GM19455 (cell line): ENCODE data around the gene RHOXF2B.
"Not testable (repeated sequence)": the region's sequence is repeated elsewhere in the genome, so short reads cannot be mapped to it uniquely, and the experiment has no call there.

Experiments
- ATAC-seq: cut with Tn5 transposase; IDR thresholded peaks from one replicate; pipeline ENCODE4 v1.9.1; 2021; ENCODE audit not compliant: unreplicated experiment

RHOXF2B gene

DNA sequence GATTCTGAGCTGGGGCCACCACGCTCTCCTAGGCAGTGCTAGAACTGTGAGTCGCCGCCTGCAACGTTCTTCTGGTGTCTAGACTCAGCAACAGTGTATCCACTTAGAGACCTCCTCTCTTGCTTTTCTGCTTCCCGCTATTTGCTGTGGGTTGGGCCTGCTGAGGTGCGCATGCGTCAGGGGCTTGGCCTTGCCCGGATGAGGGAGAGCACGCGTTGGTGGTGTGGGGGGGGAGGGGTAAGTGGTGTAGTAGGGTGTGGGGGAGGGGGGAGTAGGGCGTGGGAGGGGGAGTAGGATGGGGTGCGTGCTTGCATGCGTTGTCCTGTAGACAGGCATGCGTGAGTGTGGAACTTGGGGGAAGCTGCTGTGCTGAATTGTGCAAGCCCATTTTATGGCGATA is at the start of gene RHOXF2B:
Gene RHOXF2B, minus strand, starts transcription at position 101 of the 400 bp plus-strand sequence. CDS start 138 bp downstream, outside the sequence.
- not testable (repeated sequence) for ATAC-seq

DNA sequence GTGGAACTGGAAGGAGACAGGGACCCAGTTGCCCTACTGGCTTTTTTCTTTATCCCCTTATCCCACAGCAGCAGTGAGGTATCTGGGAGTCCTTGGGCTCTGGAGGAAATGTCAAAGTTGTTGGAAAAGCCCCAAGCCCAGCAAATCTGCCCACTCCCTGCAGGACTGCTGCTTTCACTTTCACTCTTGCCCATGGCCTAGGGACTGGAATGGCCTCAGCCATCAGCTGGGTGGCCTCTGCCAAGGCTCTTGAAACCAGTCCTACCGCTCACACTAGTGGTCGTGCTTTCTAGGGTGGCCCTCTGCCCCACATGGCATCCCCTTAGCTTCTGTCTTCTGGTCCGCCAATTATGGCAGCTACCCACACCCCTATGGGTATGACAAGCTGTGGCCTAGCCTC is 48.0 kb upstream of the RHOXF2B start:
- ATAC-seq = no peak

DNA sequence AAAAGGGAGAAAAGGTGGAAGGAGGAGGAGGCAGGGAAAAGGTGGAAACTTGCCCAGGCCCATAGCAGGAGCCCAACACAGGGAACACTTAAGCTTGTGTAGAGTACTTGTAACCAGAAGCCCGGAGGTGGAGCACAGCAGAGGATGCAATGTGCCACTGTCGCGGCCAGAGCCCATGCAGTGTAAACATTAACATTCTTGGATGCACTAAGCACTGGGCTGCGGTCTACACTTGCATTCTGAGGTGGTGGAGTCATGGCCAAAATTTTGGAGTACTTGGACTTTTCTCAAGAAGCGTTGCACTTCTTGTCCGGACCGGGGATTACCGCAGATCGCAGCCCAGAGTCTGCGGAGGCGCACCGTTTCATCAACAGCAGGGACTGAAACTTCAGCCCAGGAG is 42.7 kb upstream of the RHOXF2B start:
- no peak for ATAC-seq

DNA sequence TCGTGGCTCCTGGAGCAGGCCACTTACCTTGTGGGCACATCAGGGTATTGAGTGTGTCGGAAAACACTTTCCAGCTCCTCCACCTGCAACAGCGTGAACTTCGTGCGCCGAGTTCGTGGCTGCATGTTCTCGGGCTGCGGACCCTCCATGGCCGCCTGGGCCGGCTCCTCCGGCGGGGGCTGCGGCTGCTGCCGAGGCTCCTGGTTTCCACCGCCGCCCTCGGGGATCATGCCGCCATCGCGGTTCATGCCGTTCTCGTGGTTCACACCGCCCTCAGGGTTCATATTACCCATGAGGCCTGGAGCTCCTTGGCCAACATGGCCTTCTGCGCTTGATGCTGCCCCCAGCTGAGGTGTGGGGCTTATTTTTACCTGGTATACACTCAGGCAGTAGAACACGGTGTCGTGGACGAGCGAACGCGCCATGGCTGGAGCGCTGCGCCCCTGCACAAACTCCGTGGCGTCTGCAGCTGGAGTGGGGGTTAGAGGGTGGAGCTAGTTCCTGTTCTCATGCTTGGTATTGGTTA is 38.0 kb upstream of the RHOXF2B start, which contains the start of gene RHOXF1:
Gene RHOXF1, minus strand, starts transcription at position 476 of the 526 bp plus-strand sequence. Its CDS starts 51 bp downstream, at position 425.
- no peak for ATAC-seq

DNA sequence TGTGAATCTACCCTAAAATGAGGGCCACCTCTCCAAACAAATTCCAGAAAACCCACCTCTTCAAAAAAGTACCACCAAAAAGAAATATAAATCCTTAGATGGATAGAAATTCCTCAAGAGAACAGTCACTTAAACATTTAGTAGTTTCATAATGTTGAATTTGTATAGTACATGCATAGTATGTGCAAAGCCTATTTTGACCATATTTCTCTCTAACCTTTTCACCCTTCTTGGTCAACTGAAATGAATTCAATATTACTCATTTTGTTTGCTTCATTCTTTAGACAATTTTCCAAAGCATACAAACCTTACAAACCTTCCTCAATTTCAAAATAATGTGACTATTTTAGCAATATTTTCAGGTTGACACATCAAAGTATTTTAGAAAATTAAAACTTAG is 34.1 kb upstream of the RHOXF2B start:
- ATAC-seq = no peak

DNA sequence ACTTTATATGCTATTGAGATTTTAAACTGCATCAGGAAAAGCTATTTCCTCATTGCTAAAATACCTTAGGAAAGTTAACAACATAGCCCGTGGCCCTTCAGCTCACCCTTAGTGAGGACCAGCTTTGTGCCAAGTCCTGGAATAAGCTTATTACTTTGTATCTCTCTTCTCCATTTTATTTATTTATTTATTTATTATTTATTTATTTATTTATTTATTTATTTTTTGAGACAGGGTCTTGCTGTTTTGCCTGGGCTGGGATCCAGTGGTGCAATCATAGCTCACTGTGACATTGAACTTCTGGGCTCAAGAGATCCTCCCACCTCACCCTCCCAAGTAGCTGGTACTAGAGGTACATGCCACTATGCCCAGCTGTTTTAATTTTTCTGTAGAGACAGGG is 31.9 kb upstream of the RHOXF2B start:
- no peak for ATAC-seq

DNA sequence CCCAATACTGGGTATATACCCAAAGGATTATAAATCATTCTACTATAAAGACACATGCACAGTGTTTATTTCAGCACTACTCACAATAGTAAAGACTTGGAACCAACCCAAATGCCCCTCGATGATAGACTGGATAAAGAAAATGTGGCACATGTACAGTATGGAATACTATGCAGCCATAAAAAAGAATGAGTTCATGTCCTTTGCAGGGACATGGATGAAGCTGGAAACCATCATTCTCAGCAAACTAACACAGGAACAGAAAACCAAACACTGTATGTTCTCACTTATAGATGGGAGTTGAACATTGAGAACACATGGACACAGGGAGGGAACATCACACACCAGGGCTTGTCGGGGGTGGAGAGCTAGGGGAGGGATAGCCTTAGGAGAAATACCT is 27.2 kb upstream of the RHOXF2B start:
- ATAC-seq = not testable (repeated sequence)

DNA sequence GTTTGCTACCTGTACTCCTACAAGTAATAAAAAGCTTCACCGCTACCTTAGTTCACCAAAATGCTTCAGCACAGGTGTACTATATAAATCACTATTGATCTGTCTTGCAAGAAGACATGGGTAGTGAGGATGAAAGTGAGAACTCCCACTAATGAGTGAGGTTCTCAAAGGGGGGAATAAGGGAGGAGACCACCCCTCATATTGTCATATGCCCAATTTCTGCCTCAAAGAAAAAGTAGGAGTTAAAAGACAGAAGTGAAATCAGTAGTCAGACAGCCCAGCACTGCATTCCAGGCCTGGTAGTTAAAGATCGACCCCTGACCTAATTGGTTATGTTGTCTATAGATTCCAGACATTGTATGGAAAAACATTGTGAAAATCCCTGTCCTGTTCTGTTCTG is 23.6 kb upstream of the RHOXF2B start:
- not testable (repeated sequence) for ATAC-seq

DNA sequence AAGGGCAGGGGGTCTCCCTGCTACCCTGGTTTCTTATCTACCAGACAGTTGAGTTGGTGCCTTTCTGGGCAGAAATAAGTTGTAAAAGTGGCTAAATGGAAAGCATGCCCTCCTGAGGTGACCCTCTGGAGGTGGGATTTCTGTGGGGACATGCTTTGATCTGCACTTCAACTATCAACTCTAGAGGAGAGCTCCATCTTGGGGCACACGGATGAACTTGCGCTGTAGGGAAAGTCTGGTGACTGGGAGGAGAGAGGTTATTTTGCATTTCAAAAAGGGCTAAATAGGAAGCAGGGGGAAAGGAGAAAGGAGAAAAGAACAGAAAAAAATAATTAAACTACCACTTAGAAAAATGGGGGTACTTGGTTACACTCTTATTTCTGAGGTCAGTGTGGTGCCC is 12.7 kb upstream of the RHOXF2B start:
- ATAC-seq = no peak

DNA sequence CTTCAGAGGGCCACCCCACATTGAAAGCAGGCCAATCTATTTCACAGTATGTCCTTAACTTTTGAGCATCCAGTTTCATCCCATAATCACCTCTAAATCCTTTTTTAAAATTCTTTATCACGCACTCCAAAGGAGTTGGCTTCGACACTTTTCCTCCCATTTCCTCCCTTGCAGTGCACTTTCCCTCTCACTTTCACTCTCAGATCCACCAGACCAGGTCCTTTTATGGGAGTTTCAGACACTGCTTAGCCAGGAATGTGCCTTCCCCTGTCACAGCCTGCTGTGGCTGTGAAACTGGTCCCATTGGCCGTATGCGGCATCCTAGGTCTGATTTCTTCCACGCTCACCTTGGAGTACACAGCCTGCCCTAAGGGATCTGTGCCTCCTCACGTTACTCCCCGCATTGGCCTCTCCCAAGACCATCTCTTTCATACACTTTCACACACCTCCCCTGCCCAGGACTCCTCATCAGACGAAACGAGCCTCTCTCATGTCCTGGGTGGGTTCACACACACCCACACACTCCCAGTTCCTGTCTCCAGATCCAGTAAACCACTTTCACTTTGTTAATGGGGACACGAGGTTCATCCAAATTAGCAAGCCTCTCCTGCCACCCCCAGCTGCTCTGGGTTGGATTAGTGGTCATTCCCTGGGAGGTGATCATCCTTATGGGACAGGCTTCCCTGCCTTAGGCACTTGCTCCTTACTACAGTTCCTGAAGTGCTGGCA is 10.0 kb upstream of the RHOXF2B start:
- no peak for ATAC-seq

DNA sequence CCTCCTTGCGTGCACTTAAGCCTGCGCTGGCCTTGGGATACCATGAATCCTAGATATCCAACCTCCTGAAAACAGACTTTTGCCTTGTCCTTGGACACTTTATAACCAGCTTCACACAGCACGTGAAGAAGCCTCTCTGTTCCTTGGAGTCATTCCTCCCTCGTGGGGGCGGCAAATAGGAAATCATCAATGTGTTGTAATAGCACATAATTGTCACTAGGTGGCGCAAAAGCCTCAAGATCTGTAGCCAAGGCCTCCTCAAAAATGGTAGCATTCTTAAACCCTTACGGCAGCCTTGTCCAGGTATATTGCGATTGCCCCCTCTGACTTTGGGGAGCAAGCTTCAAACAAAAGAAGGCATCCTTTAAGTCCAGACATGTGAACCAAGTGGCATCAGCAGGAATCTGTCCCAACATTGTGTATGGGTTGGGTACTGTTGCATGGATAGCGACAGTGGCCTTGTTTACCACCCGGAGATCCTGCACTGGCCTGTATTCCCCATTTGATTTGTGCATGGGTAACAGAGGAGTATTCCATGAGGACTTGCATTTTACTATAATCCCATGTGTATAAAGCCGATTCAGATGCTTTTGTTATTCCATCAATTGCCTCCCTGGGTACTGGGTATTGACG is 8.2 kb upstream of the RHOXF2B start:
- not testable (repeated sequence) for ATAC-seq

DNA sequence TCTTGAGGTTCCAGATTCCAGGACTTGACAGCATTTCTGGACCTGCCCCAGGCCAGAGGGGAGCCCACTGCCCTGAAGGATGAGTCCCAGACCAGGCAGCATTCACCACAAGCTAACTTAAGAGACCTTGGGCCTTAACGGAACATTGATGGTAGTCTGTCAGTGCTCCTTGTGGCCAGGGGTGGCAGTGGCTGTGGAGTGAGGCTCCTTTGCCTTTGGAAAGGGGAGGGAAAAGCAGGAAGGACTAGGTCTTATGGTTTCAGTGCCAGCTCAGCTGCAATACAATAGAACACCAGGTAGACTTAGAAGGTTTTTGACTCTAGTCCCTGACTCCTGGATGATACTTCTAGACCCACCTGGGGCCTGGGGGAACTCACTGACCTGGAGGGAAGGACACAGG is 11.3 kb downstream of the RHOXF2B start:
- ATAC-seq = not testable (repeated sequence)

DNA sequence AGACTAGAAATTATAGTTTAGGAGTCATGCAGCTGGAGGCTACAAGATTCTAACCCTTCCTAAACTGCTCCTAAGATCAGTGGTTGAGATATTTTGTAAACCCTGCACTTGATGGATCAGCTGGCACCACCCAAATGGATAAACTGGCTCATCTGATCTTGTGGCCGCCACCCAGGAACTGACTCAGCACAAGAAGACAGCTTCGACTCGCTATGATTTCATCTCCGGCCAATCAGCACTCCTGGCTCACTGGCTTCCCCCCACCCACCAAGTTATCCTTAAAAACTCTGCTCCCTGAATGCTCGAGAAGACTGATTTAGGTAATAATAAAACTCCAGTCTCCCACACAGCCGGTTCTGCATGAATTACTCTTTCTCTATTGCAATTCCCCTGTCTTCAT is 34.8 kb downstream of the RHOXF2B start:
- ATAC-seq = not testable (repeated sequence)

DNA sequence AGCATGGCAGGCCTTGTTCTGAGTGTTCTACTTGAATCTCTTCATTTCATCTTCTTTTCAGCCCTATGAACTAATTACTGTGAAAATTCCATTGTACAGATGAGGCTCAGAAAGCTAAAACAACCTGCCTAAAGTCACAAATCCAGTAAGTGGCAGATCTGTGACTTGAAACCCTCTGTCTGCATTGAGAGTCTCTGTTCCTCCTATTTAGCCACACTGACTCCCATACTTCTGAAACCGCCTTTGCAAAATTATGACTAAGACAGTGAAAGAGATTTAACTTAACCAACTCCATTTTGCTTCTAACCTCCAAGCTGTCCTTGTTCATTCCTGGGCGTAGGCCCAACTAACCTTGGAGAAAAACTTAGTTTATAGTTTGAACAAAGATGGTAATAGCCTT is 35.2 kb downstream of the RHOXF2B start:
- not testable (repeated sequence) for ATAC-seq

DNA sequence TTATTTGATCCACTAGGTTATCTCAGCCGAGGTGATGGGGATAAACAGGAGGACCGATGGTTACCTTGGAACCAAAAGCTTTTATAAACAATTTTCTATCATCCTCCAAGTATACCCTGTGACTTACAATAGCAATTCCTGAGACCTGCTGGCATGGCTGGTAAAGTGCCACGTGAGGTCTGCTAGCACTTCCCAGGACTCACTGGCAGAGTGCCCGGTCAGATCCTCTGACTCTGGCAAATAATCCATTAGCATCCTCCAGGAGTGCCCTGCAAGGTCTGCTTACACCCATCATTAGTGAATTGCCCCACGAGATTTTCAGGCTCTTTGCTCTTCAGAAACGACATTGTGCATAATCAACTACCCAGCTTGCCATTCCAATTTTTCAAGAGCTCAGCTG is 37.3 kb downstream of the RHOXF2B start:
- ATAC-seq = not testable (repeated sequence)

DNA sequence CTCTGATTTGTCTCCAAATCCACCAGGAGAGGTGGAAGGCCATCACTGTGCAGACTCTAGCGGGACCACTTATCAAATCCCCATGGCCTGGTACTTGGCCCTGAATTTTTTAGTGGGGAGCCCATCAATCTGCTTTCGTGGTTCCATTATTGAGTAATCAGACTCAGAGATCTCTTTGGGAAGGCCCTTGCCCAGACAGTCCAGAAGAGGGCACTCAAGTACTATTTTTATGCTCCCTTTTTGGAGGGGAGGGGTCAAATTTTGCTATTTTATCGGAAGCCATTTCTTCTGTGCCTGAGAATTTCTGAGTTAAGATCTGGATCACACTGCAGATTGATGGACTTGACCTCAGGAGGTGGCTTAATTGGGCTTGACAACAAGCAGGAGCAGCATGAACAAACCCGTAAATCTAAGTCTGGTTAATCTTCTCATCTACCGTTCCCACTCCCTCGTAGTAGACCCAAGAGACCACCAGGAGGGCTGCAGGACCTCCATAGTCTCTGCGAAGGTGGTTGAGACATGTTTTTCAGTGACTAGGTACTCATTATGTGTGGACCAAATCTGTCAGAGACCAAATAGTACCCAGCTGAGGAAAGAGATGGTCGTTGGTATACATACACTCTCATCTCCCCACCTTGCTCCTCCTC is 38.3 kb downstream of the RHOXF2B start:
- ATAC-seq = not testable (repeated sequence)

DNA sequence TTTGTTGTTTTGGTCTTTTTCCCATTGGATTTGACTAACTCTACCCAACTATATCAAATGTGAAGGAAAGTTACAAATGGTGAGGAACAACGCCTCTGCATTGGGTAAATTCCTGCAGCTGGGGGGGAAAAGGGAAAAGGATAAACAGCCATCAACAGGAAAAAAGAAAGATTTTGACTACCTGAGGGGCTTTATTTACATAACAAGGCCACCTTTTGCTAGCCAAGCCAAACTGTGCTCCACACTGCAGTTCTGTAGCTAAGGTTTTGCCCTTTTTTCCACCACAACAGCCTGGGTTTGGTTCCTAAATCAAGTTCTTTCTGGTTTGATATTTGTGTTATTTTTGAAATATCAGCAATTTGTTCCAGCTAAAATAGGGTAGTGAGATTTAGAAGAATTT is 40.8 kb downstream of the RHOXF2B start:
- ATAC-seq = no peak

DNA sequence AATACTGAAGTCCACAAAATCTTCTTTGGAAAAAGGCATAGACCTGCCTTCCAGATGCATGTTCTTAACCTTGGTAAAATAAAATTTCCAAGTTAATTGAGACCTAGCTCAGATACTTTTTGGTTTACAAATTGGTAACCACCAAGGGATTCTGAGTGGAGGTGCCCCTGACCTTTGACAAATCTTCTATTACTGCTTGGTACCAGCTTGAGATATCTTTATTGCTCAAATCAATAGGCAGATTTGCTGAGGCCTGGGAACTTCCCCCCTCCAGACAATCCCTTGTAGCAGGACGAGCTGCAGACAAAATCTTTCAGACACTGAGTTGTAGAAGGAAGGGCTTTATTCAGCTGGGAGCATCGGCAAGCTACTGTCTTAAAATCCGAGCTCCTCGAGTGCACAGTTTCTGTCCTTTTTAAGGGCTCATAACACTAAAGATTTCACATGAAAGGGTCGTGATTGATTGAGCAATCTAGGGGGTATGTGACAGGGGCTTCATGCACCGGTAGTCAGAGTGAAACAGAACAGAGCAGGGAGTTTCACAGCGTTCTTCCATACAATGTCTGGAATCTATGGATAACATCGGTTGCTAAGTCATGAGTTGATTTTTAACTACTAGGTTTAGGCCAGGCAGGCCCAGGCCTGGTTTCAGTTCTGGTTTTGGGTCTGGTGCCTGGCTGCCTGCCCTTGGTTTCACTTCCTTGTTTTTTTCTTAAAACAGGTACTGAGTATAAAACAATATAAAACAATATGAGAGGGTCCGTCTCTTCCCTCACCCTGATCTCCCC is 41.8 kb downstream of the RHOXF2B start:
- ATAC-seq = not testable (repeated sequence)

DNA sequence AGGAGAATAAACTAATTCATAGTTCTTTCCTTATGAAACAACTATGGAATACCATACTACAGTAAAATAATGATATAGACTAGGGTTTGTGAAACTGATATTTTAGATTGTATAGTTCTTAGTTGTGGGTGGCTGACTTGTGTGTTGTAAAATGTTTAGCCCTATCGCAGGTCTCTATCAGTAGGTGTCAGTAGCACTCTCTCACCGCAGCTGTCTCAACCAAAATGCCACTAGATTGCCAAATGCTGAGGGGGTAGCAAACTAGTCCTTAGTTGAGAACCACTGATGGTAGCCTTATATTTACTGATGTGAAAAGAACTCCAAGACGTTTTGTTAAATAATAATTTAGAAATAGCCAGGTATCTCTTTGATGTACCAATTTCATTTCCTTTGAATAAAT is 48.1 kb downstream of the RHOXF2B start:
- no peak for ATAC-seq

DNA sequence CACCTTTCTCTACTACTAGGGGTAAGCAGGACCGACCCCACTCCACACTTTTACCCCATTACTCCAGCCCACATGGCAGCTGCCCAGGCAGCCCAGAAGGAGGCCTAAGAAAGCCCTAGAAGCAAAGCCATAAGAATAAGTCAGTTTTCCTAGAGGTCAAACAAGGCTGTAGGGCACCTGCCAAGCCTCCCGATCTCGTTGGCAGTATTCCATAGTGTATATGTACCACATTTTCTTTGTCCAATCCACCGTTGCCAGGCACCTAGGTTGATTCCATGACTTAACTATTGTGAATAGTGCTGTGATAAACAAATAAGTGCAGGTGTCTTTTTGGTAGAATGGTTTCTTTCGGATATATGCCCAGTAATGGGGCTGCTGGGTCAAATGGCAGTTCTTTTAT is 54.2 kb downstream of the RHOXF2B start:
- no peak for ATAC-seq

DNA sequence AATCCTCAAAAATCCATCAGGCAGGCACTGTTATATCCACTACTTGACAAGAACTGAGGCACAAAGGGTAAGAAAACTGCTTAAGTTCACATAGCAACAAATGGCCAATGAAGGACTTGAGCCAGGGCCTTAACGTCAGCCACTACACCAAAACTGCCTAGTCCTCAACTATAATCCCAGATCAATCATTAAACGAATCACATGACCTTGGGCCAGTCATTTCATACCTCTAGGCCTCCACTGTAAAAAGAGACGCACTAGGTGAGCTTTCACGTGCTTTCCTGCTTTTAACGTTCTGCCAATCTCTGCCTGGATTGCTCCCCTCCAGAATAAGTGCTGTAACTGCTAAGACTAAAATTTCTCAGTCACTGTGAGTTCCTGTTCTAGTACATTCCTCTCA is 54.7 kb downstream of the RHOXF2B start:
- no peak for ATAC-seq
